Stimulated activated CD4-positive, alpha-beta T cell treated with anti-CD3 and anti-CD28 coated beads, Interleukin-12 subunit alpha, Interleukin-12 subunit beta, amount 100 ng/mL, for 48 hours (primary cell): ENCODE data around the gene MST1.
"Not testable (repeated sequence)": the region's sequence is repeated elsewhere in the genome, so short reads cannot be mapped to it uniquely, and the experiment has no call there.

Experiments used
- DNase-seq, 3 donors: peaks; one replicate each; pipeline ENCODE4 v3.0.0-alpha.2; 2020; ENCODE audit warnings: low read depth in 2 of 3, low spot score in 1 of 3

MST1 gene

GRCh38 chr3:49701388-49702077 is 12.3 kb upstream of the MST1 start:
- DNase-seq: no peak

GRCh38 chr3:49700453-49701128 is 11.3 kb upstream of the MST1 start:
- no peak for DNase-seq

DNA sequence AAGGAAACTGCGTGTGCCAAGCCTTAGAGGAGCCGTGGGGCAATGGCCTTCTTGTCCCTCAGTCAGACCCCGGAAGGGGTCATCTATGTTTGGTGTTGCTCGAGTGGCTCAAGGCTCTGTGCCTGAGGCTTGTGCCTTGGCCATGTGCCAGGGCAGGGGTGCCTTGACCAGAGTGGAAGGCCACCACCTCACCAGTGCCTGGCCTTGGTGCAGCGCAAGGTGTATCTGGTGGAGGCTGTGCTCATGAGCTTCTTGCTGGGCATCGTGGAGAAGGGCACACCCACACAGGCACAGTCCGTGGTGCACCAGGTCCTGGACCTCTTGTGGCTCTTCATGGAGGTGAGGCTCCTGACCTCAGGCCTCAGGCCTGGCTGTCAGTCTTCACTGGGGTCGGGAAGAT is 10.7 kb upstream of the MST1 start:
- no peak for DNase-seq

GRCh38 chr3:49699281-49699979 is 10.2 kb upstream of the MST1 start:
- DNase-seq: no peak

- DNase-seq: not testable (repeated sequence)
Measured at GRCh38 chr3:49695350-49696015, 6.2 kb upstream of the MST1 start.

GRCh38 chr3:49694409-49695070 is 5.3 kb upstream of the MST1 start:
- not testable (repeated sequence) for DNase-seq

DNA sequence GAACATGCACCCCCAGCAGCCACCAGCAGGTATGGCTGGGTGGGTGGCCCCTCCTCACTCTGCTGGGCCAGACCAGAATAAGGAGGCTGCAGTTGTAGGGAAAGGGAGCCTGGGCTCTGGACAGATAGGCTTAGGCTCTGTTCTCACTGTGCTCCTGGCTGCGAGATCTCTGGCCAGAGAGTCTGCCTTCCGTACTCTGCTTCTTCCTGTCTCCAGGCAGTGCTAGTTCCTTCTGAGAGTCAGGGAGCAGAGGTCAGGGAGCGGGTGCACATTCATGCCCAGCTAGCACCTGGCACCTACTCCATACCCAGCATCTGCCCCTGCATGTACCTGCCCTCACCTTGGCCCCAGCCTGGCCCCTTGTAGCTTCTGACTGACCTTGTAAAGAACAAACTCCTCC is 2.2 kb upstream of the MST1 start:
- not testable (repeated sequence) for DNase-seq

DNA sequence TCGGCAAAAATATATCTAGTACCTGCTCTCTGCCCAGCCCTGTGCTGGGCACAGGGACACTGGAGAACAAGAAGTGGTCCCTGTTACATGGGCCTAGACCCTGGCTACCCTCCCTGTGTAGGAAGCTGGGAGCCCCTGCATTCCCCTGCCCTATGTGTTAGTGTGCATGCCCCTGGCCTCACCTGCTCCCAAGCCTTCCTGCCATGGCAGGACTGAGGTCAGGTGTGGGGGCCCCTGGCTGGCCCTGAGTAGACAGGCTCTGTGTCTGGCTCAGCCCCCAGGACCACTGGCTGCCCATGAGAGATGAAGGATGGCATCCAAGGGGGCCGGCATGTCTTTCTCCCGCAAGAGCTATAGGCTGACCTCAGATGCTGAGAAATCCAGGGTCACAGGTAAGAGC is 1.6 kb upstream of the MST1 start:
- DNase-seq: not testable (repeated sequence)

DNA sequence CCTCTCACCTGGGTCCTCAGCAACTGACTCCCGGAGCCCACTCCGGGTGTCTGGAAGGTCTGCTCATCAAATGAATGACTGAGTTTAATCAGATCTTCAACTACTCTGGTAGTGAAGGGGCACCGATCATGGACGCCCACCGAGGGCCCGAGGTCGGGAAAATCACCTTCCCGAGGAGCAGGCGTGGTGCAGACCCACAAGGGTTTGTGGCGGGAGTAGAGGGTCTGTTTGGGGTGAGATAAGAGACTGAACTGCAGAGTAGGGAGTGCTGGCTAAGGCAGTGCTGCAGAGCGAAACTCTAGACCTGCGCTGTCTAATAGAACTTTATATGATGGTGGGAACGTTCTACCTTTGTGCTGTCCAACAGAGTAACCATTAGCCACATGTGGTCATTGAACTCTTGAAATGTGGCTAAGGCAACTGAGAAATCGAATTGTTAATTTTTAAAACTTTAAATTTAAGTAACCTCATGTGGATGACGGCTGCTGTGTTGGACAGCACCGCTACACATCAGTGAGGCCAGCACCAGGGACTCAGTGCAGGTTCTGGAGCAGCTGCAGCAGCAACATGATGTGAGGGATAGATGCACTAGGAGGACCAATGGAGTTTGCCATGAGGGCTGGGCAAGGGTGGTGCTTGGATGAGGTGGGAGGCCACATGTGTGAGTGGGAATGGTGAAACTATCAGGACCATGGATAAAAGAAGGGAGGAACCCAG is 792 bp upstream of the MST1 start:
- not testable (repeated sequence) for DNase-seq

GRCh38 chr3:49688338-49689045 is 782 bp downstream of the MST1 start:
- not testable (repeated sequence) for DNase-seq

- DNase-seq: not testable (repeated sequence)
Measured at GRCh38 chr3:49687424-49687795, 1.9 kb downstream of the MST1 start.

DNA sequence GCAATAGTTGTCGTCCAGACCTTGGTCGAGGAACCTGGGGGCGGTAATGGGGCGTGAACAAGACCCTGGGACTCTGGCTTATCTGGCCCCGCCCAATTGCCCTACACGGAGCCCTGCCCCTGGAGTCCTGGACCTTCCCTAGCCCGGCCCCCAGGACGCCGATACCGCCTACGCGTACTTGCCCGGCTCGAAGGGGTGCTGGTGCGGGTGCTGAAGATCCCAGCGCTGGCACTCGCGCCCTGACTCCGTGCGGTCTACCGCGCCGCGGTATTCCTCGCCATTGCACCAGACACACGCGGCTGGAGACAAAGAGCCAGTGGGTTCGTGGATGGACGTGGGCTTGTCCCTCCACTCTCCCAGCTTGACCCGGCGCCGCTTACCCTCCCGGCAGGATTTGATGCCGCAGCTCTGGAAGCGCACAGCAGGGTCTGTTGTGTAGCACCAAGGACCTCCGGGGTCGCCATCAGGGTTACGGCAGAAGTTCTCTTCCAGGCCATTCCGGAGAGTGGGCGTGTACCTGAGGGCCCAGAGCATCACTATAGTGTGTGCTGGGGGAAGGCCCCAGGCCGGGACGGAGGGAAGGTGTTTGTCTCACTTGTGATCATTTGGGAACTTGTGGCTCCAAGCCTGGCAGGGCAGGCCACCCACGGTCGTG is 2.4 kb downstream of the MST1 start:
- peak in 2 of 3 donors; percentile 28 to 38 for DNase-seq

GRCh38 chr3:49686346-49686745 is 2.9 kb downstream of the MST1 start:
- not testable (repeated sequence) for DNase-seq

- DNase-seq: not testable (repeated sequence)
Measured at GRCh38 chr3:49685846-49686245, 3.4 kb downstream of the MST1 start.

DNA sequence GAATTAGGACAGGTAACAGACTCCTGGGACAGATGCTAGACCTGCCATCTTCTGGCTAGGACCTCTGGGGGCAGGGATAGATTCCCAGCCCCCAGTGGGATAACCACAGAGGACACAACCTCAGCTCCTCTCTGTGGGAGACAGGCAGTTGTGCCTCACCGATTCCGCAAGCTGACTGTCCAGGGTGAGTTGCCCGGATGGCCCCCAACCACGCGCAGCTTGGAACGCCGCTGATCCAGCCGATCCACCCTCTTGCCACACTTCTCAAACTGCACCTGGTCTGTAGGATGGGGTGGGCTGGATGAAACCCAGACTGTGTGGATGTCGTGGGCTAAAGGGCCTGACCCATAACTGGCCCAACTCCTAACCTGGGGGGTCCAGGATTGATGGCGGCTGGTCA is 4.2 kb downstream of the MST1 start:
- not testable (repeated sequence) for DNase-seq

GRCh38 chr3:49684453-49684852 is 4.8 kb downstream of the MST1 start:
- DNase-seq: not testable (repeated sequence)

GRCh38 chr3:49683162-49683561 is 6.1 kb downstream of the MST1 start:
- DNase-seq: no peak

DNA sequence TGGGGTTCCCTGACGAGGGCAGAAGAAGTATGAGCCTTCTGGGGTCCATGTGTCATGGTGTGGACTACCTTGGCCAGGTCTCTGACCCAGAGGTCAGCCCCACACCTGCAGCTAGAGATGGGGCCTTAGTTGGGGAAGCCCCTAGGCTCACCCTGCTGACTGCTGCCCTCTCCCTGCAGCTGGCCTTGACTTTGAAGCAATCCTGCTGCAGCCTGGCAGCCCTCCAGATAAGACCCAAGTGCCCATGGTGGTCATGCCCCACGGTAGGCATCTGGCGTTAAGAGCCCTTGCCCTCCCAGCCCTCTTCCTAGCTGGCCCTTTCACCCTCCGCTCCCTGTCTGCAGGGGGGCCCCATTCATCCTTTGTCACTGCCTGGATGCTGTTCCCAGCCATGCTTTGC is 7.7 kb downstream of the MST1 start:
- DNase-seq: no peak

GRCh38 chr3:49681232-49681522 is 8.1 kb downstream of the MST1 start:
- no peak for DNase-seq
